T-helper 1 cell treated with Interleukin-12 subunit alpha and Interleukin-12 subunit beta and Interleukin-4 antibody, amounts not matched to agents 30 ng/mL and 1 ng/mL, for 36 hours (primary cell): Measurements from ENCODE around the gene ZNF230. TPM values are rescaled to one million over a fixed set of nuclear protein-coding genes. Genes with fewer than 3 reads are reported as not detected.

Experiments
- intact Hi-C: fragments of 100-400 bp; cut with micrococcal nuclease; formaldehyde crosslinking; loops from one replicate; pipeline ENCODE4 v1.15.1; 2024
- total RNA-seq: library from RNA; stranded (reverse); gene quantifications from 2 replicates; pipeline ENCODE4 v1.2.3, GENCODE V29; 2022

ZNF230 gene
- total RNA-seq, result 5.6 and 6.2 TPM in 2 replicates

- intact Hi-C loops, result loop anchor here (1.0 to 2.0 kb wide), 13 partner anchors 19 to 249 kb away; partner anchors contain the start of genes SMG9, ZNF155, ZNF221 and ZNF222
Measured at GRCh38 chr19:44002566-44003460, at the start of gene ZNF230. TSS of gene ZNF230 (plus strand) at chr19:44002957. CDS start at chr19:44007079, 4,122 bp downstream.

- intact Hi-C loops, result no loop called here
Measured at GRCh38 chr19:43956827-43957226, 45.9 kb upstream of the ZNF230 start.

- intact Hi-C loops, result no loop called here
Measured at GRCh38 chr19:43957891-43958290, 44.9 kb upstream of the ZNF230 start.

- intact Hi-C loops, result no loop called here
Measured at GRCh38 chr19:43960411-43960810, 42.3 kb upstream of the ZNF230 start.

DNA sequence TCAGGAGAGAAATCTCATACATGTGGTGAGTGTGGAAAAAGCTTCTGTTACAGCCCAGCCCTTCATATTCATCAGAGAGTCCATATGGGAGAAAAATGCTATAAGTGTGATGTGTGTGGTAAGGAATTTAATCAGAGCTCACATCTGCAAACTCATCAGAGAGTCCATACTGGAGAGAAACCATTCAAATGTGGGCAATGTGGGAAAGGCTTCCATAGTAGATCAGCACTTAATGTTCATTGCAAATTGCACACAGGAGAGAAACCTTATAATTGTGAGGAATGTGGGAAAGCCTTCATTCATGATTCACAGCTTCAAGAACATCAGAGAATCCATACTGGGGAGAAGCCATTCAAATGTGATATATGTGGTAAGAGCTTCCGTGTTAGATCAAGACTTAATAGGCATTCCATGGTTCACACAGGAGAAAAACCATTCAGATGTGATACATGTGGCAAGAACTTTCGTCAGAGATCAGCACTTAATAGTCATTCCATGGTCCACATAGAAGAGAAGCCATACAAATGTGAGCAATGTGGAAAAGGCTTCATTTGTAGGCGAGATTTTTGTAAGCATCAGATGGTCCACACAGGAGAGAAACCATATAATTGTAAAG lies 36.6 kb upstream of the ZNF230 start:
- intact Hi-C loops, result no loop called here

DNA sequence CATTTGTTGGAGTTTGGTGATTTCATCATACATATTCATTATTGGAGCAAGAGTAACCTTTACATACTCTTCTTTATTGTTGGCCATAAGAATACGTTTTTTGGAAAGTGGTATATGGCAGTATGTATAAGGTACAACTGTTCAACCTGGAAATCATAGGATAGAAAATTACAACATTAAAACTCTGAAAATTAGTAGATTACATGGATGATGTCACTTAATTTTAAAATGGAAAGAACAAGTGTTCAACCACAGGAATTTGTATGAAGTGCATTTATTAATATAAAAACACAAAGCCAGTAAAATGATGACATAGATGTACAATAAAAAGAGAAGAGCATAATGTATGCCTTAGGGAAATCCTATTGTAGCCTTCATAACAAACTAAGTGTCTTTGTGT lies 26.0 kb upstream of the ZNF230 start:
- intact Hi-C loops, result no loop called here

- intact Hi-C loops, result loop anchor here (5.0 kb wide), 1 partner anchor 129 kb away; the partner anchor contains the start of gene ZNF225
Measured at GRCh38 chr19:43983544-43983911, 19.2 kb upstream of the ZNF230 start.

- intact Hi-C loops, result loop anchor here (1.0 to 5.0 kb wide), 9 partner anchors 18 to 321 kb away; partner anchors contain the start of genes ZNF221, ZNF222, ZNF224 and ZNF225
Measured at GRCh38 chr19:43983912-43984686, 18.7 kb upstream of the ZNF230 start, which contains the start of gene ZNF155. TSS of gene ZNF155 (plus strand) at chr19:43984188. CDS start at chr19:43988544, 4,356 bp downstream.

GRCh38 chr19:43984687-43985000 lies 18.1 kb upstream of the ZNF230 start:
- intact Hi-C loops, result loop anchor here (1.0 to 5.0 kb wide), 9 partner anchors 18 to 321 kb away; partner anchors contain the start of genes ZNF221, ZNF222, ZNF224 and ZNF225

- intact Hi-C loops, result no loop called here
Measured at GRCh38 chr19:43997631-43998290, 5.0 kb upstream of the ZNF230 start.

DNA sequence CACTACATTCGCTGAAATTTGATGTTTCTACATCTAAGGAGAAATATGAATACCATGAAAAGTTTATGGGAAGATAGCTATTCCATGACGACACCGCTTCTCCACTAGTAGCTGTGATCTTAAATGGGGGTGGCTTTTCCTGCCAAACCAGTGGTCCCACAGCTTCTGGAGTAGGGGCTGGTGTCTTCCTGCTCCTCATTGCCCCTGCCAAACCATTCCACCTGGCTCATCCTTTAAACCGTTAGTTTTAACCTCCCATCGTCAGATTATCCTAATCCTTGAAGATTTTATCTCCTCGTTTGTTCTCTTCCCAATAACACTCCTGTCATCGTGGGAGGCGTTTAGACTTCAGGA lies 568 bp upstream of the ZNF230 start:
- intact Hi-C loops, result loop anchor here (1.0 to 2.0 kb wide), 13 partner anchors 18 to 248 kb away; partner anchors contain the start of genes SMG9, ZNF155, ZNF221 and ZNF222

DNA sequence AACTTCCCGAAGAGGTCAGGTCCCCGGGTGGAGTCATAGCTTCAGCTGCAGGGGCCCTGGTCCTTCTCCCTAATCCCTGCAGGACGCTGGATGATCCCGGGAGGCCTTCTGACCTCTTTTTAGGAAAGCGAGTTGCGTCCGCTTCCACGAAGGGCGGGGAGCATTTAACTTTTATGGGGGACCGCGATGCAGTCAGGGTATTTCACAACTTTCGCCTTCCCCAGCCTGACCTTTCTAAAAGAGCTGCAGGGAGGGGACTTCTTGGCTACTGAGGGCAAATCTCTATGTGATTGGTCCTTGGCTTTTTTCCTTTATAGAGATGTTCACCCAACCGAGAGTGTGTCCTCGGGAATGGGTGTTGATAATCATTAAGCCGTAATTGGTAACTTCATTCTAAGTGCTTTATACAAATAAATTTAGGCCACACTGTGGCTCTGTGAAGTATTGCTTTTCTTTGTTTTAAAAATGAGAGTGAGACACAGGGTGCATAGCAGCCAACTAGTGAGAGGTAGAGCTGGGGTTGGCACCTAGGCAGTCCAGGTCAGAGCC lies 778 bp downstream of the ZNF230 start:
- intact Hi-C loops, result loop anchor here (2.0 kb wide), 1 partner anchor 161 kb away; the partner anchor contains the start of gene ZNF226

DNA sequence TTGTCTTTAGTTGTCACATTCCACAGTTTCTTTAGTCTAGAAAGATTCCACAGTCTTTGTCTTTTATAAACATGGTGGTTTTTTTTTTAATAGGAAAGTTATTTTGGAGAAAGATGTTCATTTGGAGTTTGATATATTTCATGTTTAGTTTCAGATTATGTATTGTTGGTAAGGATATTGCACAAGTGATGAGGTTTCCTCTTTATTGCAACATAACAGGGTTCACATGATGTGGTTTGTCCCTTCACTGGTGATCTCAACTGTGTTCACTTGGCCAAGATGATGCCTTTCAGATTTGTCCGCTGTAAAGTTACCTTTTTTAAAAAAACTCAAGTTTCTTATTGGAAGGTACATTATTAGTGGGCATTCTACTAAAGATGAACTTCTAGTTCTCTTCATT lies 3.2 kb downstream of the ZNF230 start:
- intact Hi-C loops, result no loop called here

DNA sequence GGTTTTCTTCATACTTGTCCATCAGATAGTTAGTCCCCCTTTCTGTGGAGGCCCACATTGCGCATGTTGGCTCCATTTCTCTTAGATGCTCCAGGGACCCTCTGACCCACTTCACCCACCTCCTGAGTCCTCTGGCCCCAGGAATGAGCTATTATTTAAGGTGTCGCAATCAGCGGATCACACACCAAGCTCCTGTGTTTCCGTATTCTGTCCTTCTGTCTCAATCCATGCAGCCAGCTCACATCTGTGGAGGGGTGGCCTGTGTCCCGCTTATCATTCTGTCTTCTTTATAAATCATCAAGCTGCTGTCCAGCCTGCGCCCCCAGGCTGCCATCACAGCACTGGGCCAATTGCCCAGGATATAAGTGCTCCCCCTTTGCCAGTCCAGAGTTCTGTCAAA lies 4.7 kb downstream of the ZNF230 start:
- intact Hi-C loops, result no loop called here

DNA sequence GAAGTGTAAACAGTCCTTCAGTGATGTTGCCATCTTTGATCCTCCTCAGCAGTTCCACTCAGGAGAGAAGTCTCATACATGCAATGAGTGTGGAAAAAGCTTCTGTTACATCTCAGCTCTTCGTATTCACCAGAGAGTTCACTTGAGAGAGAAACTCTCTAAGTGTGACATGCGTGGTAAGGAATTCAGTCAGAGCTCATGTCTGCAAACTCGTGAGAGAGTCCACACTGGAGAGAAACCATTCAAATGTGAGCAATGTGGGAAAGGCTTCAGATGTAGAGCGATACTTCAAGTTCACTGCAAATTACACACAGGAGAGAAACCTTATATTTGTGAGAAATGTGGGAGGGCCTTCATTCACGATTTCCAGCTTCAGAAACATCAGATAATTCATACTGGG lies 7.7 kb downstream of the ZNF230 start:
- intact Hi-C loops, result no loop called here

- intact Hi-C loops, result no loop called here
Measured at GRCh38 chr19:44019498-44019897, 16.7 kb downstream of the ZNF230 start.

DNA sequence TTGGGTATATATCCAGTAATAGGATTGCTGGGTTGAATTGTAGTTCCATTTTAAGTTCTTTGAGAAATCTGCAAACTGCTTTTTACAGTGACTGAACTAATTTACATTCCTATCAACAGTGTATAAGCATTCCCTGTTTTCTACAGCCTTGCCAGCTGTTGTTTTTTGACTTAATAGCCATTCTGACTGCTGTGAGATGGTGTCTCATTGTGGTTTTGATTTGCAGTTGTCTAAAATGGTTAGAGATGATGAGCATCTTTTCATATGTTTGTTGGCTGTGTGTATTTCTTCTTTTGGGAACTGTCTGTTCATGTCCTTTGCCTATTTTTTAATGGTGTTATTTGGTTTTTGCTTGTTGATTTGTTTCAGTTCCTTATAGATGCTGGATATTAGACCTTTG lies 18.5 kb downstream of the ZNF230 start:
- intact Hi-C loops, result no loop called here

- intact Hi-C loops, result loop anchor here (1.0 kb wide), 10 partner anchors 23 to 475 kb away; partner anchors contain the start of genes SMG9, ZNF155, ZNF180 and ZNF221
Measured at GRCh38 chr19:44024900-44025216, 22.1 kb downstream of the ZNF230 start.

- intact Hi-C loops, result loop anchor here (1.0 kb wide), 10 partner anchors 23 to 475 kb away; partner anchors contain the start of genes SMG9, ZNF155, ZNF180 and ZNF221
Measured at GRCh38 chr19:44025217-44025936, 22.6 kb downstream of the ZNF230 start, which contains the start of gene ZNF222. TSS of gene ZNF222 (plus strand) at chr19:44025379. CDS start at chr19:44025437, 58 bp downstream.

- intact Hi-C loops, result no loop called here
Measured at GRCh38 chr19:44026622-44027021, 23.9 kb downstream of the ZNF230 start.
